Uterus (tissue), 4 donors: Measurements from ENCODE around the gene DNAJB8. TPM values are rescaled to one million over a fixed set of nuclear protein-coding genes. Genes with fewer than 3 reads are reported as not detected.

Experiments used
- DNase-seq, 2 donors: peaks; one replicate each; pipeline ENCODE4 v3.0.0-alpha.2; 2019 to 2020
- H3K27ac ChIP-seq, 2 donors: fragments of 200-600 bp; sonication (generic); 1 replicate in 1 of 2; 2 replicates in 1 of 2; pipeline ENCODE4 v1.5.1; 2016 to 2018
- H3K27me3 ChIP-seq, 2 donors: fragments of 200-600 bp; sonication (generic); one replicate each; pipeline ENCODE4 v1.5.1; 2018 to 2019; ENCODE audit warnings: control low read depth in 1 of 2
- H3K36me3 ChIP-seq, 2 donors: fragments of 200-600 bp; sonication (generic); one replicate each; pipeline ENCODE4 v1.5.1; 2019; ENCODE audit warnings: control low read depth in 1 of 2
- H3K4me1 ChIP-seq, 2 donors: fragments of 200-600 bp; sonication (generic); one replicate each; pipeline ENCODE4 v1.5.1; 2018 to 2019; ENCODE audit warnings: control low read depth in 1 of 2
- H3K4me3 ChIP-seq, 2 donors: fragments of 200-600 bp; sonication (generic); 1 replicate in 1 of 2; 2 replicates in 1 of 2; pipeline ENCODE4 v1.5.1; 2018 to 2019; ENCODE audit warnings: mild to moderate bottlenecking in 1 of 2
- H3K9me3 ChIP-seq, 2 donors: fragments of 200-600 bp; sonication (generic); one replicate each; pipeline ENCODE4 v1.5.1; 2019; ENCODE audit warnings: control low read depth in 1 of 2
- CTCF ChIP-seq, 4 experiments: fragments of 200-600 bp in 2 of 4; fragments of 450-650 bp in 2 of 4; sonication (generic) in 2 of 4; IDR thresholded peaks; one replicate each; pipeline ENCODE4 v1.5.1; 2016 to 2019; ENCODE audit warnings: antibody characterized with exemption in 4 of 4, mild to moderate bottlenecking in 2 of 4, moderate library complexity in 1 of 4
- POLR2A ChIP-seq, 2 donors: fragments of 450-650 bp; IDR thresholded peaks; one replicate each; pipeline ENCODE4 v1.6.1; 2016; ENCODE audit warnings: antibody characterized with exemption in 2 of 2, mild to moderate bottlenecking in 1 of 2, moderate library complexity in 1 of 2
- intact Hi-C: fragments of 100-400 bp; cut with DNase I; formaldehyde crosslinking; loops from one replicate; pipeline ENCODE4 v1.15.1; 2023; ENCODE audit warnings: low total_unique reads
- total RNA-seq, 4 donors: library from RNA; depleted of rRNA in 3 of 4; stranded (reverse); fragments of >200 nt in 3 of 4; gene quantifications; one replicate each; pipeline versions ENCODE4 v1.1.0 to v1.2.4, GENCODE V29; 2014 to 2023
- donor health status: DM: yes; HTN: yes; CAD: no.

DNAJB8 gene
- total RNA-seq, 4 donors from 2014 or later = not detected

DNA sequence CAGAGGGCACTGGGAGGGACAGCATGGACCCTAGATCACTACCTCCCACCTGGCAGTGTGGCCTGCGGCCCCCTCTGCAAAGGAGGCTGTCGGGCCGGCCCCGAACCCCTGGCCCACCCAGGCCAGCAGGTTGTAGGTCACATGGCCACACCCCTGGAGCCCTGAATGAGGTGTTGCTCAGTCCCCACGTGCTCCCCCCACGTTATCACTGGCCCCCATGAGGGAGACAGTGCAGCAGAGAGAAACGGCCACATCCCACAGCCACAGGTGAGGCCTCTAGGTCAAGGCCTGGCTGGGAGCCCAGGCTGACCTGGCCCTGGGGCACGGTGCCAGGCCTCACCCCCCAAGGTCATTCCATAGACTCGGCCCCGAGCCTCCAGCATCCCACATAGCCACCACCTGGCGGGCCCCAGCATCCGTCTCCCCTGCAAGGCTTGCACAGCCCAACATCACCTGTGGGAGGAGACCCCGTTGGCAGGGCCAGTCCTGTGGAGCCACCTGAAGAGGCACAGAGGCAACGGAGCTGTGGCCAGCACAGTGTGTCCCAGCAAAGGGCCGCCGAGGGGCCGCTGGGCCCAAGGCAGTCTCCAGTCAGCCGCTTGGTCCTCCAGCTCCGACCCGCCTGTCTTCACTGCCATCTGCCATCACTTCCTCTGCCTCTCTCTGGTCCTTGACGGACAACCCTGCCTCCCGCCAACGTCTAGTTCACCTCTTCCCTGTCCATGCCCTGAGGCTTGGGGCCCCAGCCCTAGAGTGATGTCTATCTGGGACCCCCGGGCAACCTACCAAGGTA, 53.1 kb downstream of the DNAJB8 start:
- no peaks in the 10 kb centered on the region for H3K4me1 ChIP-seq
- H3K4me3 ChIP-seq = no peak overlapping the region
- H3K27ac ChIP-seq = no peak overlapping the region
- H3K27me3 ChIP-seq = no peaks in the 10 kb centered on the region
- intact Hi-C loops = no loop called here
- no peak for DNase-seq
- TF ChIP-seq CTCF (IDR thresholded peaks at IDR 0.05) (no peak), POLR2A (IDR thresholded peaks at IDR 0.05) (no peak)
- no peaks in the 10 kb centered on the region for H3K9me3 ChIP-seq
- no peaks in the 10 kb centered on the region for H3K36me3 ChIP-seq

DNA sequence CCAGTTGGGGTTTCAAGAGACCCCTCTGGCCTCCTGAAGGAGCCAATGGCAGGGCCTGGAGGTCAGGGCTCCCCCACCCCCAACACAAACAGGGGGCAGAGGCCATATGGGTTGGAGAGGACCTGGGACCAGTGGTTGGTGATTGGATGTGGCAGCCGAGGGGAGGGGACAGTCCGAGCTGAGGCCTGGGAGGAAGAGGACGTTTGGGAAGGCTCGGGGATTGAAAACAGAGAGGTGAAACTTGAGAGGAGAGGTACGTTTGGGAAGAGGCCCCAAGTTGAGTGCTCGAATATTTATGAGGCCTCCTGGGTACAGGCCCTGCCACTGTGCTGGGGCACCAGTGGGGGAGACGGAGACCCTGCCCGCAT, 53.7 kb downstream of the DNAJB8 start:
- no peak for DNase-seq
- no peaks in the 10 kb centered on the region for H3K9me3 ChIP-seq
- TF ChIP-seq POLR2A (IDR thresholded peaks at IDR 0.05) (no peak), CTCF (IDR thresholded peaks at IDR 0.05) (no peak)
- no peak overlapping the region for H3K4me3 ChIP-seq
- no peaks in the 10 kb centered on the region for H3K4me1 ChIP-seq
- no peak overlapping the region for H3K27ac ChIP-seq
- no peaks in the 10 kb centered on the region for H3K36me3 ChIP-seq
- intact Hi-C loops = no loop called here
- no peaks in the 10 kb centered on the region for H3K27me3 ChIP-seq

Other genes with a start within 250 kb of the DNAJB8 start
- 100 to 1,000 TPM in 1 of 4 donors, 10 to 100 TPM in 3; 30.9 to 171 (median 52.5) TPM for gene GATA2, start 26.3 kb upstream of the DNAJB8 start, total RNA-seq
- 100 to 1,000 TPM; 134 to 307 (median 209) TPM for gene RPN1, start 183.9 kb upstream of the DNAJB8 start, total RNA-seq